SH-SY5Y (cell line): ENCODE measurements around the gene DLGAP3.

Experiments
- GATA2 ChIP-seq: IDR thresholded peaks from 2 replicates; pipeline ENCODE4 v1.6.1; 2011; ENCODE audit warnings: mild to moderate bottlenecking, low read depth, low read length
- GATA3 ChIP-seq: IDR thresholded peaks from 2 replicates; pipeline ENCODE4 v1.6.1; 2011; ENCODE audit warnings: low read depth, mild to moderate bottlenecking, low read length, moderate library complexity

DNA sequence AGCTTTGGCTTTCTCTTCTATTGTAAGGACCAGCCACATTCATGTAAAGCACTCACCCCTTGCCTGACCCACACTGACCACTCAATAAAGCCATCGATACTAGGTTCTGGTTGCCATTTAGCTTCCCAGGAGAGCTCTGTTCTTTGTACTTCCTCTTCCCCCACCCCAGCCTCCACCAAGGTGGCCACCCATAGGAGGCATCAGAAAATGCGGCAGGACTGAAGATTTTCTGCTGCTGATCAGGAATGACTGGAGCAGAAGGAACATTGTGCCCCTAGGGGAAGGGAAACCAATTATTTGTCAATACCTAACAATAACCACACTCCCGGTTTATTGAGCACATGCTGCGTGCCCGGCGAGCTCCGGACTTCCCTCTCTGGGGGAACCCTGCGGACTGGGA lies 64.7 kb downstream of the DLGAP3 start:
- TF ChIP-seq GATA2 (no peak), GATA3 (no peak)
